Measurements from ENCODE around the gene TERT. TPM values are rescaled to one million over a fixed set of nuclear protein-coding genes. Genes with fewer than 3 reads are reported as not detected.

Gene TERT
- total and polyA plus RNA-seq, 2 experiments from 2014 or later: 0.08 TPM; not detected in 1

DNA sequence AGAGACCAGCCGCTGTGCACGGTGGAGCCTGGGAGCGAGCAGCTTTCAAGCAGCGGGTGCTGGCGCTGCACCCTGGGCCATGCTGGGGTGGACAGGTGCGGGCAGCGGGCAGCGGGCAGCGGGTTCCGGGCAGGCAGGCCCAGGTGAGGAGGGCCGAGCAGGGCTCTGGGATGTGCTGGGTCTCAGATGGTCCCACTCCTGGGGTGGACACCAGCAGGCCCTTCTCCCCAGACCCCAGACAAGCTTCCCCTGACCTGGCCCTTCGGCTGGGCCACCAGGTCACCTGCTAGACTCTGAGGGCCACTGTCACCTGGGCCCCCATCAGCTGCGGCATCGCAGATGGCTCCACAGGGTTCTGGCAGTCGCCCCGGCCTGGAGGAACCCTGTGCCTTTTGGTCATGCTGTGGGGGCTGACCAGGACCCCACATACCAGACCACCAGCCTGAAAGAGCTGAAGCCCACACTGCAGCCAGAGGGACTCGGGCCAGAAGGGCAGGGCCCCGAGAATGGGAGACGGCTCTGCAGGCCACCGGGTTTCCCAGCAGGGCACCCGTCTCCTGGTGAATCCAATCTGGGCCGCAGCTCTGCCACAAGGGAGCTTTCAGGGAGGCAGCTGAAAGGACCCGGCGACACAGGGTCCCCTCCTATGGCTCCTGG, 91.4 kb downstream of the TERT start:
- Histone ChIP-seq H3K4me1 (ENCODE audit: insufficient read depth) (peaks cover 23% of the 10 kb centered on the region), H3K27ac (no peak overlapping the region)

More for the DNA sequence above, 91.4 kb downstream of the TERT start:
- Histone ChIP-seq H3K36me3 (replicated peaks; ENCODE audit: insufficient read depth, low read depth) (no peaks in the 10 kb centered on the region), H3K9me3 (ENCODE audit: low read depth) (no peaks in the 10 kb centered on the region), H4K20me1 (ENCODE audit: insufficient read depth, poor library complexity, severe bottlenecking) (no peaks in the 10 kb centered on the region), H3K9me2 (replicated peaks; ENCODE audit: insufficient read depth) (no peaks in the 10 kb centered on the region), H3K4me2 (no peak overlapping the region), H3K79me2 (no peaks in the 10 kb centered on the region), H3K27me3 (no peaks in the 10 kb centered on the region), H3K4me3 (no peak overlapping the region), H2AFZ (no peak overlapping the region)
- TF ChIP-seq EZH2phosphoT487 (IDR thresholded peaks at IDR 0.05; ENCODE audit: low read depth, severe bottlenecking, unreplicated experiment): no peak
- TF ChIP-seq, protein P1, sequence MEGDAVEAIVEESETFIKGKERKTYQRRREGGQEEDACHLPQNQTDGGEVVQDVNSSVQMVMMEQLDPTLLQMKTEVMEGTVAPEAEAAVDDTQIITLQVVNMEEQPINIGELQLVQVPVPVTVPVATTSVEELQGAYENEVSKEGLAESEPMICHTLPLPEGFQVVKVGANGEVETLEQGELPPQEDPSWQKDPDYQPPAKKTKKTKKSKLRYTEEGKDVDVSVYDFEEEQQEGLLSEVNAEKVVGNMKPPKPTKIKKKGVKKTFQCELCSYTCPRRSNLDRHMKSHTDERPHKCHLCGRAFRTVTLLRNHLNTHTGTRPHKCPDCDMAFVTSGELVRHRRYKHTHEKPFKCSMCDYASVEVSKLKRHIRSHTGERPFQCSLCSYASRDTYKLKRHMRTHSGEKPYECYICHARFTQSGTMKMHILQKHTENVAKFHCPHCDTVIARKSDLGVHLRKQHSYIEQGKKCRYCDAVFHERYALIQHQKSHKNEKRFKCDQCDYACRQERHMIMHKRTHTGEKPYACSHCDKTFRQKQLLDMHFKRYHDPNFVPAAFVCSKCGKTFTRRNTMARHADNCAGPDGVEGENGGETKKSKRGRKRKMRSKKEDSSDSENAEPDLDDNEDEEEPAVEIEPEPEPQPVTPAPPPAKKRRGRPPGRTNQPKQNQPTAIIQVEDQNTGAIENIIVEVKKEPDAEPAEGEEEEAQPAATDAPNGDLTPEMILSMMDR (IDR thresholded peaks at IDR 0.05; ENCODE audit: poor library complexity): no peak
- TF ChIP-seq EZH2 (IDR thresholded peaks at IDR 0.05; ENCODE audit: borderline replicate concordance): no peak
- WGBS (ENCODE audit: low lambda C conversion rate, missing lambda C conversion rate): 93% methylated on average over 24 of the region's 24 CpGs
- no peak for DNase-seq (ENCODE audit: low spot score)

Small RNA genes lying within 50 kb of the gene (microRNA-seq; reads per million reads assigned to microRNA genes)
- gene MIR4457: not detected

Small RNA genes lying within 50 kb of the gene (small RNA-seq; reads per million reads assigned to genes)
- gene MIR4457: not detected

Other genes with a start within 250 kb of the TERT start
- 19.7 and 30.2 TPM in 2 replicates for gene SLC12A7, start 183.0 kb downstream of the TERT start, total RNA-seq
- 31.3 and 34.3 TPM in 2 replicates for gene SLC12A7, start 183.0 kb downstream of the TERT start, polyA plus RNA-seq
- 5.2 and 6.7 TPM in 2 replicates for gene SLC6A19, start 93.5 kb downstream of the TERT start, total RNA-seq
- 4.8 and 5.8 TPM in 2 replicates for gene SLC6A19, start 93.5 kb downstream of the TERT start, polyA plus RNA-seq
- not detected in 2 replicates for gene SLC6A18, start 69.7 kb downstream of the TERT start, total RNA-seq
- 0.35 TPM in 1 of 2 replicates, not detected in the other for gene SLC6A18, start 69.7 kb downstream of the TERT start, polyA plus RNA-seq
- 99.3 and 130 TPM in 2 replicates for gene CLPTM1L, start 50.0 kb upstream of the TERT start, total RNA-seq
- 129 and 143 TPM in 2 replicates for gene CLPTM1L, start 50.0 kb upstream of the TERT start, polyA plus RNA-seq
- not detected in 2 replicates for gene SLC6A3, start 150.4 kb upstream of the TERT start, total RNA-seq
- gene SLC6A3, start 150.4 kb upstream of the TERT start, polyA plus RNA-seq: 1.2 TPM in 1 of 2 replicates, not detected in the other
- gene LPCAT1, start 228.9 kb upstream of the TERT start, total RNA-seq: 44.1 and 46.7 TPM in 2 replicates
- gene LPCAT1, start 228.9 kb upstream of the TERT start, polyA plus RNA-seq: 56.0 and 75.7 TPM in 2 replicates

All from hepatocyte (in vitro differentiated cells).